HCT116 (cell line): ENCODE results near the gene MAPRE2. TPM values are rescaled to one million over a fixed set of nuclear protein-coding genes. Genes with fewer than 3 reads are reported as not detected.

ENCODE experiments used
- ATAC-seq: fragments of 200-7000 bp; cut with Tn5 transposase; 2 replicates; pipeline ENCODE4 v1.9.1; 2020; ENCODE audit warnings: mild to moderate bottlenecking, moderate library complexity
- BruUV-seq: library from RNA; stranded (reverse); fragments of 400-500 nt; replicated peaks from 2 replicates; lab custom pipeline; 2021; lab: Mats Ljungman, UMichigan
- CTCF ChIA-PET: fragments of 300-600 bp; sonication (Branson Sonifier 250); formaldehyde crosslinking; loops from one replicate; lab custom pipeline; 2021; ENCODE audit warnings: antibody characterized with exemption; lab: Charles Lee
- POLR2A ChIA-PET: fragments of 300-600, 350-600 bp; sonication (Branson Sonifier 250); formaldehyde crosslinking; loops from one replicate; lab custom pipeline; 2021; ENCODE audit warnings: antibody characterized with exemption; lab: Charles Lee
- RAD21 ChIA-PET, 2 experiments: fragments of 300-600 bp; sonication (Branson Sonifier 250); formaldehyde crosslinking; loops; one replicate each; lab custom pipeline; 2023; ENCODE audit warnings: low total read pairs in 2 of 2; ENCODE audit not compliant: uncharacterized antibody in 2 of 2, unreplicated experiment in 2 of 2, low non-redundant PET in 1 of 2; lab: Charles Lee
- DNase-seq: peaks from one replicate; pipeline ENCODE4 v3.0.0-alpha.2; 2010; ENCODE audit warnings: low read depth, low spot score
- H2AFZ ChIP-seq: fragments of 200-600 bp; shearing (Covaris generic), sonication (generic); 2 replicates; pipeline ENCODE4 v1.6.1; 2017; ENCODE audit warnings: low read depth, mixed run types, mixed read lengths, antibody characterized with exemption, low read length; ENCODE audit not compliant: poor library complexity, severe bottlenecking
- H3K27ac ChIP-seq: 2 replicates; pipeline ENCODE4 v1.5.1; 2012; ENCODE audit warnings: low read depth, low read length
- H3K27me3 ChIP-seq: fragments of 200-600 bp; sonication (generic); 2 replicates; pipeline ENCODE4 v1.6.1; 2016; ENCODE audit warnings: mixed run types, low read length, mixed read lengths; ENCODE audit not compliant: insufficient read depth
- H3K36me3 ChIP-seq, 2 experiments: fragments of 200-500 bp in 1 of 2; fragments of 200-600 bp in 1 of 2; sonication (Bioruptor generic) in 1 of 2; sonication (generic) in 1 of 2; 2 replicates each; pipeline versions ENCODE4 v1.5.1 to v1.6.1; 2014 to 2016; ENCODE audit warnings: low read length in 2 of 2, inconsistent platforms in 1 of 2, mixed read lengths in 1 of 2, mixed run types in 1 of 2; ENCODE audit not compliant: insufficient read depth in 2 of 2, control insufficient read depth in 1 of 2
- H3K4me1 ChIP-seq, 2 experiments: fragments of 200-600 bp in 1 of 2; sonication (generic) in 1 of 2; 2 replicates each; pipeline versions ENCODE4 v1.5.1 to v1.6.1; 2012 to 2017; ENCODE audit warnings: low read length in 2 of 2, inconsistent platforms in 1 of 2, mild to moderate bottlenecking in 1 of 2, mixed read lengths in 1 of 2, mixed run types in 1 of 2, moderate library complexity in 1 of 2; ENCODE audit not compliant: insufficient read depth in 2 of 2, control insufficient read depth in 1 of 2
- H3K4me2 ChIP-seq: fragments of 200-600 bp; sonication (generic); 2 replicates; pipeline ENCODE4 v1.6.1; 2017; ENCODE audit warnings: mixed run types, low read length, mixed read lengths
- H3K4me3 ChIP-seq, 2 experiments: fragments of 200-600 bp in 1 of 2; sonication (generic) in 1 of 2; replicated peaks in 1 of 2; 2 replicates each; pipeline ENCODE4 v1.5.1; 2011 to 2016; ENCODE audit warnings: low read length in 2 of 2, control low read depth in 1 of 2, low read depth in 1 of 2, mild to moderate bottlenecking in 1 of 2, mixed read lengths in 1 of 2, mixed run types in 1 of 2
- H3K79me2 ChIP-seq: fragments of 200-600 bp; sonication (generic); 2 replicates; pipeline ENCODE4 v1.6.1; 2017; ENCODE audit warnings: mild to moderate bottlenecking, mixed run types, low read length, moderate library complexity, mixed read lengths; ENCODE audit not compliant: insufficient read depth
- H3K9ac ChIP-seq: fragments of 200-600 bp; sonication (generic); 2 replicates; pipeline ENCODE4 v1.6.1; 2016; ENCODE audit warnings: low read length, mixed read lengths
- H3K9me2 ChIP-seq: fragments of 200-600 bp; sonication (generic), shearing (Covaris generic); 2 replicates; pipeline ENCODE4 v1.6.1; 2017; ENCODE audit warnings: mixed run types, mild to moderate bottlenecking, moderate library complexity; ENCODE audit not compliant: insufficient read depth
- H3K9me3 ChIP-seq, 2 experiments: fragments of 200-500 bp in 1 of 2; fragments of 200-600 bp in 1 of 2; sonication (Bioruptor generic) in 1 of 2; sonication (generic) in 1 of 2; 2 replicates each; pipeline ENCODE4 v1.6.1; 2014 to 2017; ENCODE audit warnings: low read length in 2 of 2, mixed read lengths in 2 of 2, inconsistent platforms in 1 of 2, low read depth in 1 of 2, mild to moderate bottlenecking in 1 of 2, mixed run types in 1 of 2, moderate library complexity in 1 of 2; ENCODE audit not compliant: control insufficient read depth in 1 of 2, insufficient read depth in 1 of 2
- H4K20me1 ChIP-seq: fragments of 200-600 bp; sonication (generic), shearing (Covaris generic); 2 replicates; pipeline ENCODE4 v1.6.1; 2017; ENCODE audit warnings: mixed run types, mild to moderate bottlenecking, moderate library complexity; ENCODE audit not compliant: insufficient read depth
- CEBPB ChIP-seq: IDR thresholded peaks from 2 replicates; pipeline ENCODE4 v1.6.1; 2012; ENCODE audit warnings: low read depth
- ELF1 ChIP-seq: IDR thresholded peaks from 2 replicates; pipeline ENCODE4 v1.6.1; 2012; ENCODE audit warnings: low read depth, borderline replicate concordance
- FOSL1 ChIP-seq: IDR thresholded peaks from 2 replicates; pipeline ENCODE4 v1.6.1; 2012; ENCODE audit warnings: low read depth
- POLR2A ChIP-seq: IDR thresholded peaks from 2 replicates; pipeline ENCODE4 v1.7.0; 2011; ENCODE audit warnings: borderline replicate concordance; ENCODE audit not compliant: insufficient read depth, insufficient read length; ENCODE audit errors: extremely low read depth
- POLR2AphosphoS5 ChIP-seq: IDR thresholded peaks from 2 replicates; pipeline ENCODE4 v1.6.1; 2011; ENCODE audit warnings: mild to moderate bottlenecking, low read depth, low read length, moderate library complexity
- SIN3A ChIP-seq: IDR thresholded peaks from 2 replicates; pipeline ENCODE4 v1.6.1; 2012; ENCODE audit warnings: low read depth
- SRF ChIP-seq: IDR thresholded peaks from 2 replicates; pipeline ENCODE4 v1.6.1; 2012; ENCODE audit warnings: low read depth
- TCF7L2 ChIP-seq: IDR thresholded peaks from 2 replicates; pipeline ENCODE4 v1.7.0; 2011; ENCODE audit warnings: borderline replicate concordance, inconsistent platforms; ENCODE audit not compliant: insufficient read depth, insufficient read length; ENCODE audit errors: extremely low read depth
- YY1 ChIP-seq: IDR thresholded peaks from 2 replicates; pipeline ENCODE4 v1.6.1; 2011; ENCODE audit warnings: low read length, low read depth, moderate library complexity, mild to moderate bottlenecking; ENCODE audit not compliant: insufficient replicate concordance; ENCODE audit errors: extremely low read depth
- ZFX ChIP-seq: fragments of 450-650 bp; IDR thresholded peaks from 2 replicates; pipeline ENCODE4 v1.6.1; 2017
- intact Hi-C: fragments of 100-400 bp; cut with micrococcal nuclease; formaldehyde crosslinking; loops from 2 replicates; pipeline ENCODE4 v1.10.0; 2022
- total RNA-seq: library from RNA; stranded (reverse); gene quantifications from one replicate; pipeline ENCODE4 v1.2.1, GENCODE V29; 2021; ENCODE audit not compliant: unreplicated experiment
- TF ChIP-seq, protein P1 (sequence below): IDR thresholded peaks from 2 replicates; pipeline ENCODE4 v1.6.1; 2011; ENCODE audit warnings: mild to moderate bottlenecking, low read length, moderate library complexity; ENCODE audit not compliant: insufficient replicate concordance; ENCODE audit errors: extremely low read depth

Gene MAPRE2
- total RNA-seq, 1 experiment from 2014 or later: 17.2 TPM

- BruUV-seq: no TSS peak
- H3K9ac ChIP-seq: no peak overlapping the region
- H2AFZ ChIP-seq: no peak overlapping the region
- H3K27me3 ChIP-seq: no peaks in the 10 kb centered on the region
- TF ChIP-seq ZFX (no peak), CEBPB (no peak), POLR2AphosphoS5 (no peak), FOSL1 (no peak), POLR2A (no peak), SIN3A (no peak), YY1 (no peak), ELF1 (no peak), TCF7L2 (no peak), SRF (no peak)
- TF ChIP-seq, protein P1, sequence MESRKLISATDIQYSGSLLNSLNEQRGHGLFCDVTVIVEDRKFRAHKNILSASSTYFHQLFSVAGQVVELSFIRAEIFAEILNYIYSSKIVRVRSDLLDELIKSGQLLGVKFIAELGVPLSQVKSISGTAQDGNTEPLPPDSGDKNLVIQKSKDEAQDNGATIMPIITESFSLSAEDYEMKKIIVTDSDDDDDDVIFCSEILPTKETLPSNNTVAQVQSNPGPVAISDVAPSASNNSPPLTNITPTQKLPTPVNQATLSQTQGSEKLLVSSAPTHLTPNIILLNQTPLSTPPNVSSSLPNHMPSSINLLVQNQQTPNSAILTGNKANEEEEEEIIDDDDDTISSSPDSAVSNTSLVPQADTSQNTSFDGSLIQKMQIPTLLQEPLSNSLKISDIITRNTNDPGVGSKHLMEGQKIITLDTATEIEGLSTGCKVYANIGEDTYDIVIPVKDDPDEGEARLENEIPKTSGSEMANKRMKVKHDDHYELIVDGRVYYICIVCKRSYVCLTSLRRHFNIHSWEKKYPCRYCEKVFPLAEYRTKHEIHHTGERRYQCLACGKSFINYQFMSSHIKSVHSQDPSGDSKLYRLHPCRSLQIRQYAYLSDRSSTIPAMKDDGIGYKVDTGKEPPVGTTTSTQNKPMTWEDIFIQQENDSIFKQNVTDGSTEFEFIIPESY: no peak
- intact Hi-C loops: no loop called here
- no peaks in the 10 kb centered on the region for H3K79me2 ChIP-seq
- H3K27ac ChIP-seq: no peak overlapping the region
- H4K20me1 ChIP-seq: no peaks in the 10 kb centered on the region
- no peaks in the 10 kb centered on the region for H3K9me2 ChIP-seq
- no peak overlapping the region for H3K4me3 ChIP-seq
- no peaks in the 10 kb centered on the region for H3K9me3 ChIP-seq
- ChIA-PET RAD21 (no interaction called here), POLR2A (no interaction called here), CTCF (no interaction called here)
- no peaks in the 10 kb centered on the region for H3K4me1 ChIP-seq
- DNase-seq (no peak), ATAC-seq (no peak)
- H3K4me2 ChIP-seq: no peak overlapping the region
- no peaks in the 10 kb centered on the region for H3K36me3 ChIP-seq
Measured at GRCh38 chr18:35134791-35135531, 93.7 kb downstream of the MAPRE2 start.
